OCI-LY7 (cell line): Measurements from ENCODE around the gene ABLIM1. TPM values are rescaled to one million over a fixed set of nuclear protein-coding genes. Genes with fewer than 3 reads are reported as not detected.

ENCODE experiments used
- BruUV-seq: library from RNA; stranded (reverse); fragments of 400-500 nt; replicated peaks from 2 replicates; lab custom pipeline; 2021; lab: Mats Ljungman, UMichigan
- CTCF ChIA-PET: fragments of 300-600 bp; sonication (Branson Sonifier 250); formaldehyde crosslinking; loops from one replicate; lab custom pipeline; 2022; ENCODE audit warnings: antibody characterized with exemption; ENCODE audit not compliant: unreplicated experiment; lab: Charles Lee
- POLR2A ChIA-PET: fragments of 300-600 bp; sonication (Branson Sonifier 250); formaldehyde crosslinking; loops from one replicate; lab custom pipeline; 2022; ENCODE audit warnings: antibody characterized with exemption; lab: Charles Lee
- DNase-seq: peaks from one replicate; pipeline ENCODE4 v3.0.0-alpha.2; 2015; ENCODE audit warnings: low spot score
- H2AFZ ChIP-seq: fragments of 200-600 bp; sonication (generic), shearing (Covaris generic); 2 replicates; pipeline ENCODE4 v1.6.1; 2014; ENCODE audit warnings: mild to moderate bottlenecking, antibody characterized with exemption, low read length, moderate library complexity
- H3K27ac ChIP-seq: fragments of 200-600 bp; sonication (generic); 2 replicates; pipeline ENCODE4 v1.5.1; 2014; ENCODE audit warnings: mixed run types, low read depth, mild to moderate bottlenecking, moderate library complexity, low read length, inconsistent platforms; ENCODE audit not compliant: poor library complexity, severe bottlenecking
- H3K36me3 ChIP-seq: fragments of 200-600 bp; sonication (generic); 2 replicates; pipeline ENCODE4 v1.6.1; 2014; ENCODE audit warnings: mild to moderate bottlenecking, antibody characterized with exemption, low read length, moderate library complexity, mixed read lengths; ENCODE audit not compliant: insufficient read depth
- H3K4me1 ChIP-seq: fragments of 200-600 bp; sonication (generic); 2 replicates; pipeline ENCODE4 v1.5.1; 2014; ENCODE audit warnings: mild to moderate bottlenecking, low read length; ENCODE audit not compliant: insufficient read depth, poor library complexity, severe bottlenecking
- H3K4me2 ChIP-seq: fragments of 200-600 bp; sonication (generic); 2 replicates; pipeline ENCODE4 v1.6.1; 2014; ENCODE audit warnings: mild to moderate bottlenecking, low read length
- H3K4me3 ChIP-seq: fragments of 200-600 bp; sonication (generic); 2 replicates; pipeline ENCODE4 v1.5.1; 2014; ENCODE audit warnings: mild to moderate bottlenecking, low read depth, low read length; ENCODE audit not compliant: poor library complexity, severe bottlenecking
- H3K79me2 ChIP-seq: fragments of 200-600 bp; sonication (generic); 2 replicates; pipeline ENCODE4 v1.6.1; 2016; ENCODE audit warnings: low read depth, mild to moderate bottlenecking, low read length, moderate library complexity, mixed read lengths; ENCODE audit not compliant: insufficient read depth
- H3K9me2 ChIP-seq: fragments of 200-600 bp; sonication (generic); 2 replicates; pipeline ENCODE4 v1.6.1; 2016; ENCODE audit warnings: mild to moderate bottlenecking, low read length, mixed read lengths; ENCODE audit not compliant: insufficient read depth
- H3K9me3 ChIP-seq: fragments of 200-600 bp; sonication (generic); 2 replicates; pipeline ENCODE4 v1.6.1; 2014; ENCODE audit warnings: mild to moderate bottlenecking, mixed run types, low read length, mixed read lengths
- H4K20me1 ChIP-seq: fragments of 200-600 bp; sonication (generic); 2 replicates; pipeline ENCODE4 v1.6.1; 2014; ENCODE audit warnings: mild to moderate bottlenecking, antibody characterized with exemption, low read length, moderate library complexity, mixed read lengths; ENCODE audit not compliant: insufficient read depth
- CTCF ChIP-seq: fragments of 200-600 bp; sonication (generic); conservative IDR thresholded peaks from 2 replicates; pipeline ENCODE4 v1.5.1; 2014; ENCODE audit warnings: mild to moderate bottlenecking, antibody characterized with exemption, low read length, moderate library complexity, mixed read lengths
- EZH2phosphoT487 ChIP-seq: fragments of 200-600 bp; sonication (generic); IDR thresholded peaks from 2 replicates; pipeline ENCODE4 v1.6.1; 2018; ENCODE audit warnings: low read depth, borderline replicate concordance, mild to moderate bottlenecking, mixed run types, antibody characterized with exemption, low read length, moderate library complexity, mixed read lengths
- intact Hi-C: fragments of 100-400 bp; cut with micrococcal nuclease; formaldehyde crosslinking; loops from one replicate; pipeline ENCODE4 v1.10.0; 2022; ENCODE audit not compliant: unreplicated experiment
- total RNA-seq, 2 experiments: library from RNA; depleted of rRNA in 1 of 2; stranded (reverse); fragments of >200 nt in 1 of 2; shearing (Covaris generic) in 1 of 2; gene quantifications; 2 replicates each; pipeline ENCODE4 v1.2.3, GENCODE V29; 2014 to 2022

ABLIM1 gene
- total RNA-seq, 2 experiments from 2014 or later: 94.2 to 268 TPM

GRCh38 chr10:114674346-114674745 lies 16.3 kb upstream of the ABLIM1 start:
- Histone ChIP-seq H3K4me2 (no peak overlapping the region), H4K20me1 (no peaks in the 10 kb centered on the region), H3K79me2 (no peaks in the 10 kb centered on the region), H3K9me3 (no peaks in the 10 kb centered on the region), H3K27ac (no peak overlapping the region), H3K9me2 (no peaks in the 10 kb centered on the region), H2AFZ (no peak overlapping the region), H3K4me3 (no peak overlapping the region), H3K36me3 (no peaks in the 10 kb centered on the region), H3K4me1 (no peaks in the 10 kb centered on the region)
- ChIA-PET POLR2A (interaction anchor here (0.6 to 0.7 kb wide), 4 partner anchors 42 to 79 kb away, joined by 3 to 5 read pairs (median 4); no protein-coding TSS in a partner anchor), CTCF (no interaction called here)
- intact Hi-C loops: no loop called here
- TF ChIP-seq CTCF (no peak), EZH2phosphoT487 (no peak)
- BruUV-seq: no TSS peak
- no peak for DNase-seq

- Histone ChIP-seq H3K4me3 (no peak overlapping the region), H3K36me3 (no peaks in the 10 kb centered on the region), H3K9me3 (no peaks in the 10 kb centered on the region), H3K79me2 (no peaks in the 10 kb centered on the region), H2AFZ (no peak overlapping the region), H3K4me2 (no peak overlapping the region), H4K20me1 (no peaks in the 10 kb centered on the region), H3K9me2 (no peaks in the 10 kb centered on the region), H3K27ac (no peak overlapping the region), H3K4me1 (no peaks in the 10 kb centered on the region)
- ChIA-PET POLR2A (interaction anchor here (0.5 to 1.6 kb wide), 3 partner anchors 12 to 389 kb away, joined by 3 read pairs; partner anchors contain the start of gene ABLIM1), CTCF (no interaction called here)
- no peak for TF ChIP-seq CTCF
- TF ChIP-seq EZH2phosphoT487: no peak
- intact Hi-C loops: no loop called here
- no TSS peak for BruUV-seq
- DNase-seq: no peak
These were observed 11.6 kb upstream of the ABLIM1 start for GRCh38 chr10:114669648-114670047.

GRCh38 chr10:114668375-114669080 lies 10.5 kb upstream of the ABLIM1 start:
- POLR2A ChIA-PET: interaction anchor here (0.6 to 1.6 kb wide), 2 partner anchors 11 to 1058 kb away, joined by 3 read pairs; partner anchors contain the start of gene ABLIM1
- H3K4me2 ChIP-seq: no peak overlapping the region
- H3K36me3 ChIP-seq: no peaks in the 10 kb centered on the region
- no peak overlapping the region for H2AFZ ChIP-seq
- CTCF ChIA-PET: no interaction called here
- no peak overlapping the region for H3K4me3 ChIP-seq
- H3K9me2 ChIP-seq: no peaks in the 10 kb centered on the region
- TF ChIP-seq EZH2phosphoT487: no peak
- TF ChIP-seq CTCF: no peak
- H3K9me3 ChIP-seq: no peaks in the 10 kb centered on the region
- H3K27ac ChIP-seq: no peak overlapping the region
- no peaks in the 10 kb centered on the region for H3K79me2 ChIP-seq
- DNase-seq: no peak
- H3K4me1 ChIP-seq: no peaks in the 10 kb centered on the region
- intact Hi-C loops: no loop called here
- H4K20me1 ChIP-seq: no peaks in the 10 kb centered on the region
- BruUV-seq: no TSS peak
